Body of pancreas (tissue), 4 donors: Measurements from ENCODE around the gene OR10A6. TPM values are rescaled to one million over a fixed set of nuclear protein-coding genes. Genes with fewer than 3 reads are reported as not detected.

Source experiments
- ATAC-seq: fragments of 150-250 bp; one replicate; pipeline ENCODE4 v1.9.1; 2016
- DNase-seq, 4 donors: peaks; one replicate each; pipeline ENCODE4 v3.0.0-alpha.2; 2019
- H3K27ac ChIP-seq, 4 donors: fragments of 200-600 bp; sonication (generic); 1 replicate in 3 of 4; 2 replicates in 1 of 4; pipeline versions ENCODE4 v1.5.1 to v1.6.1; 2016 to 2019; ENCODE audit warnings: mild to moderate bottlenecking in 1 of 4, mixed read lengths in 1 of 4, moderate library complexity in 1 of 4
- H3K27me3 ChIP-seq, 2 donors: fragments of 200-600 bp; sonication (generic); one replicate each; pipeline ENCODE4 v1.6.0; 2016; ENCODE audit warnings: mild to moderate bottlenecking in 1 of 2
- H3K36me3 ChIP-seq, 2 donors: fragments of 200-600 bp; sonication (generic); replicated peaks in 1 of 2; 2 replicates each; pipeline ENCODE4 v1.5.1; 2016; ENCODE audit warnings: low read depth in 2 of 2; ENCODE audit not compliant: insufficient read depth in 1 of 2
- H3K4me1 ChIP-seq: fragments of 200-600 bp; sonication (generic); one replicate; pipeline ENCODE4 v1.6.0; 2016
- H3K4me3 ChIP-seq, 2 donors: fragments of 200-600 bp; sonication (generic); 1 replicate in 1 of 2; 2 replicates in 1 of 2; pipeline ENCODE4 v1.5.1; 2016 to 2019
- H3K9me3 ChIP-seq, 3 donors: fragments of 200-600 bp; sonication (generic); 1 replicate in 2 of 3; 2 replicates in 1 of 3; pipeline ENCODE4 v1.5.1; 2016
- CTCF ChIP-seq, 7 experiments: fragments of 450-650 bp in 4 of 7; fragments of 200-600 bp in 3 of 7; sonication (generic) in 3 of 7; IDR thresholded peaks; one replicate each; pipeline ENCODE4 v1.5.1; 2016 to 2019; ENCODE audit warnings: antibody characterized with exemption in 7 of 7
- POLR2A ChIP-seq, 3 donors: fragments of 450-650 bp; IDR thresholded peaks; one replicate each; pipeline ENCODE4 v1.6.1; 2016; ENCODE audit warnings: antibody characterized with exemption in 3 of 3, mild to moderate bottlenecking in 2 of 3
- WGBS, 2 donors: methylation state at CpG; one replicate each; pipeline ENCODE4 v1.1.5; 2017; 5-methylcytosine and 5-hydroxymethylcytosine counted together
- intact Hi-C: fragments of 100-400 bp; cut with DNase I; formaldehyde crosslinking; loops from one replicate; pipeline ENCODE4 v1.15.1; 2023
- small RNA-seq: library from RNA; depleted of rRNA; stranded (forward); fragments of <200 nt; gene quantifications from one replicate; pipeline ENCODE3, GENCODE V24; 2016
- total RNA-seq, 2 donors: library from RNA; depleted of rRNA; stranded (reverse); fragments of >200 nt; gene quantifications; one replicate each; pipeline ENCODE4 v1.1.0, GENCODE V29; 2016

OR10A6 gene
- total RNA-seq, 2 donors from 2014 or later = not detected

- WGBS, 2 donors = 21 to 24% methylated on average over 6 of the region's 6 CpGs
- H3K9me3 ChIP-seq = no peaks in the 10 kb centered on the region
- no peak overlapping the region for H3K4me3 ChIP-seq
- no peak for TF ChIP-seq CTCF (IDR thresholded peaks at IDR 0.05)
- no peak for TF ChIP-seq POLR2A (IDR thresholded peaks at IDR 0.05)
- no peaks in the 10 kb centered on the region for H3K27me3 ChIP-seq
- intact Hi-C loops = no loop called here
- H3K27ac ChIP-seq = no peak overlapping the region
- DNase-seq (no peak), ATAC-seq (no peak)
- peaks cover 47% of the 10 kb centered on the region for H3K4me1 ChIP-seq
- no peaks in the 10 kb centered on the region for H3K36me3 ChIP-seq
Measured at GRCh38 chr11:7892059-7892699, 38.9 kb downstream of the OR10A6 start.

GRCh38 chr11:7890417-7891172 is 40.5 kb downstream of the OR10A6 start:
- no peak for DNase-seq

GRCh38 chr11:7889985-7890384 is 41.1 kb downstream of the OR10A6 start:
- Histone ChIP-seq H3K9me3 (no peaks in the 10 kb centered on the region), H3K4me3 (no peak overlapping the region), H3K4me1 (peaks cover 25% of the 10 kb centered on the region), H3K36me3 (no peaks in the 10 kb centered on the region), H3K27me3 (no peaks in the 10 kb centered on the region), H3K27ac (no peak overlapping the region)
- ATAC-seq (no peak), DNase-seq (no peak)
- 38 to 41% methylated on average over 5 of the region's 5 CpGs for WGBS, 2 donors
- intact Hi-C loops = loop anchor here (5.0 kb wide), 1 partner anchor 92 kb away; no protein-coding TSS in a partner anchor
- TF ChIP-seq CTCF (IDR thresholded peaks at IDR 0.05) (no peak), POLR2A (IDR thresholded peaks at IDR 0.05) (no peak)

More at GRCh38 chr11:7890417-7891172, 40.5 kb downstream of the OR10A6 start:
- WGBS, 2 donors = 24 to 25% methylated on average over 6 of the region's 6 CpGs
- no peak overlapping the region for H3K4me3 ChIP-seq
- TF ChIP-seq POLR2A (IDR thresholded peaks at IDR 0.05) (no peak), CTCF (IDR thresholded peaks at IDR 0.05) (no peak)
- H3K36me3 ChIP-seq = no peaks in the 10 kb centered on the region
- no peak for ATAC-seq
- no peaks in the 10 kb centered on the region for H3K9me3 ChIP-seq
- peaks cover 31% of the 10 kb centered on the region for H3K4me1 ChIP-seq
- H3K27ac ChIP-seq = no peak overlapping the region
- H3K27me3 ChIP-seq = no peaks in the 10 kb centered on the region
- intact Hi-C loops = no loop called here

GRCh38 chr11:7882860-7883259 is 48.2 kb downstream of the OR10A6 start:
- no peak overlapping the region for H3K27ac ChIP-seq
- H3K9me3 ChIP-seq = no peaks in the 10 kb centered on the region
- no peaks in the 10 kb centered on the region for H3K27me3 ChIP-seq
- DNase-seq (no peak), ATAC-seq (no peak)
- WGBS, 2 donors = 51 to 53% methylated on average over 3 of the region's 3 CpGs
- intact Hi-C loops = no loop called here
- no peak for TF ChIP-seq POLR2A (IDR thresholded peaks at IDR 0.05)
- H3K4me3 ChIP-seq = no peak overlapping the region
- no peaks in the 10 kb centered on the region for H3K36me3 ChIP-seq
- H3K4me1 ChIP-seq = no peaks in the 10 kb centered on the region

Small RNA genes within 50 kb of the gene (small RNA-seq; reads per million reads assigned to genes)
- not detected for gene COX6CP5
- gene RNU6-943P = not detected

Other genes starting within 250 kb of the OR10A6 start
- gene OVCH2, start 224.8 kb downstream of the OR10A6 start, total RNA-seq = not detected
- not detected for gene OR5P2, start 134.3 kb downstream of the OR10A6 start, total RNA-seq
- under 1 TPM in 1 of 2 donors, not detected in 1; 0.78 TPM for gene OR5P3, start 100.4 kb downstream of the OR10A6 start, total RNA-seq
- gene OR10A3, start 10.4 kb upstream of the OR10A6 start, total RNA-seq = not detected
- gene NLRP10, start 34.2 kb upstream of the OR10A6 start, total RNA-seq = not detected
- 100 to 1,000 TPM; 138 to 153 TPM for gene EIF3F, start 56.1 kb upstream of the OR10A6 start, total RNA-seq
- 1 to 10 TPM; 2.9 to 8.6 TPM for gene TUB, start 149.9 kb upstream of the OR10A6 start, total RNA-seq
- 10 to 100 TPM; 40.0 to 44.5 TPM for gene RIC3, start 237.8 kb upstream of the OR10A6 start, total RNA-seq